ENCODE measurements around the gene PTPN20.

PTPN20 gene

GRCh38 chr10:47045331-47045861 lies 134.2 kb downstream of the PTPN20 start:
- in situ Hi-C loops (cut with MboI; ENCODE audit: low sequenced_read_pairs), result no loop called here

- in situ Hi-C loops (cut with MboI; ENCODE audit: low sequenced_read_pairs), result no loop called here
These were observed 135.3 kb downstream of the PTPN20 start for GRCh38 chr10:47046321-47047126.

GRCh38 chr10:47047127-47047504 lies 135.9 kb downstream of the PTPN20 start:
- in situ Hi-C loops (cut with MboI; ENCODE audit: low sequenced_read_pairs), result no loop called here

- in situ Hi-C loops (cut with MboI; ENCODE audit: low sequenced_read_pairs), result no loop called here
These were observed 136.6 kb downstream of the PTPN20 start for GRCh38 chr10:47047577-47048525.

- in situ Hi-C loops (cut with MboI; ENCODE audit: low sequenced_read_pairs), result no loop called here
These were observed 137.3 kb downstream of the PTPN20 start for GRCh38 chr10:47048526-47048905.

- in situ Hi-C loops (cut with MboI; ENCODE audit: low sequenced_read_pairs), result no loop called here
These were observed 138.0 kb downstream of the PTPN20 start for GRCh38 chr10:47049056-47049851.

GRCh38 chr10:47049906-47050305 lies 138.7 kb downstream of the PTPN20 start:
- in situ Hi-C loops (cut with MboI; ENCODE audit: low sequenced_read_pairs), result no loop called here

GRCh38 chr10:47050618-47051455 lies 139.6 kb downstream of the PTPN20 start:
- in situ Hi-C loops (cut with MboI; ENCODE audit: low sequenced_read_pairs), result no loop called here

- in situ Hi-C loops (cut with MboI; ENCODE audit: low sequenced_read_pairs), result no loop called here
These were observed 140.6 kb downstream of the PTPN20 start for GRCh38 chr10:47051741-47052238.

Data from HL-60/S4 treated with retinoic acid at 250 ng/mL for 4 days and 3 days (cell line).